Cardiac fibroblast (primary cell): ENCODE data around the gene PARP3.

Experiments used
- DNase-seq, 2 donors: peaks; one replicate each; pipeline versions ENCODE4 v3.0.0 to v3.0.0-alpha.2; 2010; ENCODE audit warnings: low read depth in 2 of 2
- H3K4me3 ChIP-seq, 2 donors: replicated peaks in 1 of 2; 1 replicate in 1 of 2; 2 replicates in 1 of 2; pipeline ENCODE4 v1.5.1; 2011; ENCODE audit warnings: low read depth in 2 of 2, low read length in 2 of 2, mild to moderate bottlenecking in 2 of 2, moderate library complexity in 1 of 2
- TF ChIP-seq, protein P1 (sequence below): IDR thresholded peaks from one replicate; pipeline ENCODE4 v1.5.1; 2011; ENCODE audit warnings: low read depth, mild to moderate bottlenecking, low read length, inconsistent platforms

The PARP3 gene

DNA sequence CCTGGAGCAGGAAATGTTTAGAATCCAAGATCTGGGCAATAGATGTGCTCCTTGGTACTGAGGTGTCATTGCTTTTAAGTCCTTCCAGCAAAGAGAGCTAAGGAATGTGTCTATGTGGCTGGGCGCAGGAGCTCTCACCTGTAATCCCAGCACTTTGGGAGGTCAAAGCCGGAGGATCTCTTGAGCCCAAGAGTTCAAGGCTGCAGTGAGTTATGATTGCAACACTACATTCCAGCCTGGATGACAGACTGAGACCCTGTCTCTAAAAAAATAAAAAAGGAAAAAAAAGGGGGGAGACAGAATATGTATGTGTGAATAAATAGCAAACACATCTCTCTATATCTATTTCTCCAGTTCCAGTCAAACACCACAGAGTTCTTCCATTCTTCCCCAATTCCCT is 8.7 kb downstream of the PARP3 start:
- no peak for DNase-seq
- no peak overlapping the region for H3K4me3 ChIP-seq
- TF ChIP-seq, protein P1, sequence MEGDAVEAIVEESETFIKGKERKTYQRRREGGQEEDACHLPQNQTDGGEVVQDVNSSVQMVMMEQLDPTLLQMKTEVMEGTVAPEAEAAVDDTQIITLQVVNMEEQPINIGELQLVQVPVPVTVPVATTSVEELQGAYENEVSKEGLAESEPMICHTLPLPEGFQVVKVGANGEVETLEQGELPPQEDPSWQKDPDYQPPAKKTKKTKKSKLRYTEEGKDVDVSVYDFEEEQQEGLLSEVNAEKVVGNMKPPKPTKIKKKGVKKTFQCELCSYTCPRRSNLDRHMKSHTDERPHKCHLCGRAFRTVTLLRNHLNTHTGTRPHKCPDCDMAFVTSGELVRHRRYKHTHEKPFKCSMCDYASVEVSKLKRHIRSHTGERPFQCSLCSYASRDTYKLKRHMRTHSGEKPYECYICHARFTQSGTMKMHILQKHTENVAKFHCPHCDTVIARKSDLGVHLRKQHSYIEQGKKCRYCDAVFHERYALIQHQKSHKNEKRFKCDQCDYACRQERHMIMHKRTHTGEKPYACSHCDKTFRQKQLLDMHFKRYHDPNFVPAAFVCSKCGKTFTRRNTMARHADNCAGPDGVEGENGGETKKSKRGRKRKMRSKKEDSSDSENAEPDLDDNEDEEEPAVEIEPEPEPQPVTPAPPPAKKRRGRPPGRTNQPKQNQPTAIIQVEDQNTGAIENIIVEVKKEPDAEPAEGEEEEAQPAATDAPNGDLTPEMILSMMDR = no peak

DNA sequence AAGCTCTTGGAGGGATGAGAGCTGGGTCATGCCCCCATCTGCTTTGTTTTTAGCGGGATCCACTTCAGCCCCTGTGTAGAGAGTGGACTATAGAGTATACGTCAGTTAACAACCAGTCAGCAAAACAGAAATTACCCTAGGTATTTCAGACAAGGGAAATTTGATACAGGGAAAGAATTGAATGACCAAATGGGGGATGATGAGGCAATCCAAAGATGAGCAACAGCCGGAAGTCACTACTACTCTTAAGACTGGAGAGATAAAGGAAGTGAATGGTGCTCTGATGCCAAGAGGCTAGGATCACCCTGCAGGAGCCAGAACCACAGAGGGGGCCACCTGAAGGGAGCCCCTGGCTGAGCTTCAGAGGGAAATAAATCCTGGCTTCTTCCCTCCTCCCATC is 11.3 kb downstream of the PARP3 start:
- peak; percentile 68 to 81 for DNase-seq

DNA sequence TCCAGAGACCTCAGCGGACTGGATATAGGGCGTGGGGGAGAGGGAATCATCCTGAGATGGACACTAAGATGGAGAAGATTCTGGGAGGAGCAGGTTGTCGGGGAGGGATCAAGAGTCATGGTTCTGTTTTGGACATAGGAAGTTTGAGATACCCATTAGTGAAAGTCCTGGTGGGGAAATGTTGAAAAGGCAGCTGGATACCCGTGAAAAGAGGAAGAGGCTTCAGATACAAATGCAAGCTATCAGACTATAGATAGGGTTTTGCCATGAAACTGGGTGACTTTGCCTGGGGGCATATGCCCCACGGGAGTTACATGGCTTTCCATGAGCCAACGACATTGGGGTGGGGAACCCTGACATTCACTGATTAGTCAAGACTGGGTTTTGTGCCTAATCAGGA is 11.9 kb downstream of the PARP3 start:
- H3K4me3 ChIP-seq = no peak overlapping the region
- TF ChIP-seq, protein P1 = no peak
- DNase-seq = no peak

More for the DNA sequence above, 11.3 kb downstream of the PARP3 start:
- no peak overlapping the region for H3K4me3 ChIP-seq
- TF ChIP-seq, protein P1 = no peak

DNA sequence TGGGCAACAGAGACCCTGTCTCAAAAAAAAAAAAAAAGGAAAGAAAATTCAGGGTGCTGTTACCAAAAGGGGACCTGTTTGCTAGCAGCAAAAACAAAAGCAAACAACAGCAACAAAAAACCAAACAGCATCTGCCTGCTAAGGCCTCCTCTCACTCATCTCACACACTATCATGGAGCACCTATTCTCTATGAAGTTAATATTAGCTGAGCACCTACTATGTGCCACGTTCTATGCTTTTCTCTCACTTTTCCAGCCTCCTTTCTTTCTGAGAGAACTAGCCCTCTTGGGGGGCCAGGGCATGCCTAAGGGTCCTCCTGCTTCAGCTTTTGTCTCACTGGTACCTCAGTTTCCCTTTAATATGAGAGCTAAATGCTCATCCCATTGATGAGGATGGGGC is 12.6 kb downstream of the PARP3 start:
- no peak for DNase-seq
- H3K4me3 ChIP-seq = no peak overlapping the region

DNA sequence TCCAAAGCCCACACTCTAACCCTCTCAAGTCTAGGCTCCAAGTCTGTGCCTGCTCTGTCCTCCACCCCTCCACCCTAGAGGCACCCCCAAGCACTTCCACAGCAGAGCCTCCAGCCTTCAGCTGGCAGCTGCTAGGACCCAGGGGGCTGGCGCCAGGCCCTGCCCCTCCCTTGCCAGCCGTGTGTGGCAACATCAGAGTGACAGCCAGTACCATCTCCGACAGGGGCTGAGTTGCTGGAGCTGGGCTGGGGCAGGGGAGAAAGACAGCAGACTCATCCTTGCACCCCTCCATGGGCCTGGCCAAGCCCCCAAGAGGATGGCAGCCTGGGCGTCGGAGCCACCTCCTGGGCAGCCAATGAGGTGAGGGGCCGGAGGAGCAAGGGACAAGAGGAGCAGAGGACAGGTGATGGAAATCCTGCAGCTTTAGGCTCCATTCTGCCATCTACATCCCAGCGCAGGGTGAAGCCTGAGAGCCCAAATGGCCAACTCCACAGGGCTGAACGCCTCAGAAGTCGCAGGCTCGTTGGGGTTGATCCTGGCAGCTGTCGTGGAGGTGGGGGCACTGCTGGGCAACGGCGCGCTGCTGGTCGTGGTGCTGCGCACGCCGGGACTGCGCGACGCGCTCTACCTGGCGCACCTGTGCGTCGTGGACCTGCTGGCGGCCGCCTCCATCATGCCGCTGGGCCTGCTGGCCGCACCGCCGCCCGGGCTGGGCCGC is 13.2 kb downstream of the PARP3 start, which contains the start of gene GPR62:
GPR62 (plus strand) TSS at position 207 of the 718 bp plus-strand sequence; CDS start at position 479, 272 bp downstream.
- no peak for DNase-seq
- no peak within 1 kb of the TSS for H3K4me3 ChIP-seq

More for the DNA sequence above, 12.6 kb downstream of the PARP3 start:
- TF ChIP-seq, protein P1 = no peak

DNA sequence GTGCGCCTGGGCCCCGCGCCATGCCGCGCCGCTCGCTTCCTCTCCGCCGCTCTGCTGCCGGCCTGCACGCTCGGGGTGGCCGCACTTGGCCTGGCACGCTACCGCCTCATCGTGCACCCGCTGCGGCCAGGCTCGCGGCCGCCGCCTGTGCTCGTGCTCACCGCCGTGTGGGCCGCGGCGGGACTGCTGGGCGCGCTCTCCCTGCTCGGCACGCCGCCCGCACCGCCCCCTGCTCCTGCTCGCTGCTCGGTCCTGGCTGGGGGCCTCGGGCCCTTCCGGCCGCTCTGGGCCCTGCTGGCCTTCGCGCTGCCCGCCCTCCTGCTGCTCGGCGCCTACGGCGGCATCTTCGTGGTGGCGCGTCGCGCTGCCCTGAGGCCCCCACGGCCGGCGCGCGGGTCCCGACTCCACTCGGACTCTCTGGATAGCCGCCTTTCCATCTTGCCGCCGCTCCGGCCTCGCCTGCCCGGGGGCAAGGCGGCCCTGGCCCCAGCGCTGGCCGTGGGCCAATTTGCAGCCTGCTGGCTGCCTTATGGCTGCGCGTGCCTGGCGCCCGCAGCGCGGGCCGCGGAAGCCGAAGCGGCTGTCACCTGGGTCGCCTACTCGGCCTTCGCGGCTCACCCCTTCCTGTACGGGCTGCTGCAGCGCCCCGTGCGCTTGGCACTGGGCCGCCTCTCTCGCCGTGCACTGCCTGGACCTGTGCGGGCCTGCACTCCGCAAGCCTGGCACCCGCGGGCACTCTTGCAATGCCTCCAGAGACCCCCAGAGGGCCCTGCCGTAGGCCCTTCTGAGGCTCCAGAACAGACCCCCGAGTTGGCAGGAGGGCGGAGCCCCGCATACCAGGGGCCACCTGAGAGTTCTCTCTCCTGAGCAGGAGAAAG is 14.0 kb downstream of the PARP3 start:
- no peak overlapping the region for H3K4me3 ChIP-seq
- peak; percentile 28 to 69 for DNase-seq
- TF ChIP-seq, protein P1 = peak; percentile 32

More for the DNA sequence above, 13.2 kb downstream of the PARP3 start, which contains the start of gene GPR62:
- TF ChIP-seq, protein P1 = no peak
